Measurements from ENCODE around the gene ARL6IP6.

DNA sequence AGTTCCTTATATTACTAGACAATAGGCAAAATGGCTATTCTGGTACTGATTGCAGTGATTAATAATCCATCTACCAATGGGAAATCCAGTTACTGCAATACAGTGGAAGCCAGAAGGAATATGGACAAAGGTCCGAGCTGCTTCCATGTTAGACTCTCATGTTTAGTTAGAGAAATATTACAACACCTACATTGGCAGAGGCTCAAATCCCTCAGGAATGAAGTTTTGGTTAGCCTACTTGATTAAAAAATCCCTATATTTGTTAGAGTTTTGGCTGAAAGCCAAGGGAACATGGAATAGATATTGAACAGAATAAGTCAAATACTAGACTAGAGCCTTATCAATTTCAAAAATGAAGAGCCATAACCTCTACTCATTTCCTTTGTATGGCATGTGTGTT, 48.5 kb downstream of the ARL6IP6 start:
- TF ChIP-seq POLR2AphosphoS5 (IDR thresholded peaks at IDR 0.05; ENCODE audit: low read depth, low read length) (no peak), TCF7L2 (IDR thresholded peaks at IDR 0.05; ENCODE audit: low read depth, low read length) (no peak)
- TF ChIP-seq, protein P1, sequence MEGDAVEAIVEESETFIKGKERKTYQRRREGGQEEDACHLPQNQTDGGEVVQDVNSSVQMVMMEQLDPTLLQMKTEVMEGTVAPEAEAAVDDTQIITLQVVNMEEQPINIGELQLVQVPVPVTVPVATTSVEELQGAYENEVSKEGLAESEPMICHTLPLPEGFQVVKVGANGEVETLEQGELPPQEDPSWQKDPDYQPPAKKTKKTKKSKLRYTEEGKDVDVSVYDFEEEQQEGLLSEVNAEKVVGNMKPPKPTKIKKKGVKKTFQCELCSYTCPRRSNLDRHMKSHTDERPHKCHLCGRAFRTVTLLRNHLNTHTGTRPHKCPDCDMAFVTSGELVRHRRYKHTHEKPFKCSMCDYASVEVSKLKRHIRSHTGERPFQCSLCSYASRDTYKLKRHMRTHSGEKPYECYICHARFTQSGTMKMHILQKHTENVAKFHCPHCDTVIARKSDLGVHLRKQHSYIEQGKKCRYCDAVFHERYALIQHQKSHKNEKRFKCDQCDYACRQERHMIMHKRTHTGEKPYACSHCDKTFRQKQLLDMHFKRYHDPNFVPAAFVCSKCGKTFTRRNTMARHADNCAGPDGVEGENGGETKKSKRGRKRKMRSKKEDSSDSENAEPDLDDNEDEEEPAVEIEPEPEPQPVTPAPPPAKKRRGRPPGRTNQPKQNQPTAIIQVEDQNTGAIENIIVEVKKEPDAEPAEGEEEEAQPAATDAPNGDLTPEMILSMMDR (IDR thresholded peaks at IDR 0.05): no peak

Measured in Panc1 (cell line).